HFF-Myc (cell line): ENCODE results near the gene SUPT5H.
A peak's percentile ranks its signal among the peaks of the same experiment; 100 is the strongest.
"Not testable (repeated sequence)": the region's sequence is repeated elsewhere in the genome, so short reads cannot be mapped to it uniquely, and the experiment has no call there.

Experiments used
- DNase-seq: peaks from one replicate; pipeline ENCODE4 v3.0.0-alpha.2; 2011; ENCODE audit warnings: low read depth; ENCODE audit errors: extremely low read depth
- H3K4me3 ChIP-seq: replicated peaks from 2 replicates; pipeline ENCODE4 v1.5.1; 2011; ENCODE audit warnings: low read depth, mild to moderate bottlenecking, control low read depth, low read length
- TF ChIP-seq, protein P1 (sequence below): IDR thresholded peaks from 2 replicates; pipeline ENCODE4 v1.5.1; 2012; ENCODE audit warnings: mild to moderate bottlenecking, low read depth, low read length, control low read depth; ENCODE audit errors: missing control alignments

SUPT5H gene

DNA sequence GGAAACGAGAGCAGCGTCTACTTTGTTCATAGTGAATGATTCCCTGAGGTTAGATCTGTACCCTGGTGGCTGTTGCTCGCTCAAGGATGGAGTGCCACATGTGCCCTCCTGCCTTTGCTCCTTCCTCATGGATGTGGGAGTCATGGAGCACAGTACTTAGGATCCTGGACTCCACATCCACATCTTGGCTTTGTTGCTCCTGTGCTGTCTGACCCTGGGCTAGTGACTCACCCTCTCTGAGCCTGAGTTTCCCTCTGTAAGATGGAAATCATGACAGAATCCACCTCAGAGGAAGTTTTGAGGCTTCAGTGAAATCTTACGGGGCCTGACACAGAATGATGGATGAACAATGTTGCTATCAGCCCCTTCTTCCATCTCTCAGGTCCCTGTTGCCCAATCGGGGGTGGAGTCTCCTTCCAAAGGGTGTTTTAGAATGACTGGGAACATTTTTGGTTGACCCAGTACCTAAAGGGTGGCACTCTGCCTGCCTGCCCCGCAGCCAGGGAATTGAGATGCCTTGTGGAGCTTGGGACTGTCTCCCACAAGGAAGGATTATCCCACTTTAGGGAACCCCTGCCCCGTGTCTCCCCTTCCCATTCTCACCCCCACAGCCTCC is 25.4 kb downstream of the SUPT5H start:
- TF ChIP-seq, protein P1, sequence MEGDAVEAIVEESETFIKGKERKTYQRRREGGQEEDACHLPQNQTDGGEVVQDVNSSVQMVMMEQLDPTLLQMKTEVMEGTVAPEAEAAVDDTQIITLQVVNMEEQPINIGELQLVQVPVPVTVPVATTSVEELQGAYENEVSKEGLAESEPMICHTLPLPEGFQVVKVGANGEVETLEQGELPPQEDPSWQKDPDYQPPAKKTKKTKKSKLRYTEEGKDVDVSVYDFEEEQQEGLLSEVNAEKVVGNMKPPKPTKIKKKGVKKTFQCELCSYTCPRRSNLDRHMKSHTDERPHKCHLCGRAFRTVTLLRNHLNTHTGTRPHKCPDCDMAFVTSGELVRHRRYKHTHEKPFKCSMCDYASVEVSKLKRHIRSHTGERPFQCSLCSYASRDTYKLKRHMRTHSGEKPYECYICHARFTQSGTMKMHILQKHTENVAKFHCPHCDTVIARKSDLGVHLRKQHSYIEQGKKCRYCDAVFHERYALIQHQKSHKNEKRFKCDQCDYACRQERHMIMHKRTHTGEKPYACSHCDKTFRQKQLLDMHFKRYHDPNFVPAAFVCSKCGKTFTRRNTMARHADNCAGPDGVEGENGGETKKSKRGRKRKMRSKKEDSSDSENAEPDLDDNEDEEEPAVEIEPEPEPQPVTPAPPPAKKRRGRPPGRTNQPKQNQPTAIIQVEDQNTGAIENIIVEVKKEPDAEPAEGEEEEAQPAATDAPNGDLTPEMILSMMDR = no peak
- DNase-seq = no peak
- H3K4me3 ChIP-seq = no peak overlapping the region

DNA sequence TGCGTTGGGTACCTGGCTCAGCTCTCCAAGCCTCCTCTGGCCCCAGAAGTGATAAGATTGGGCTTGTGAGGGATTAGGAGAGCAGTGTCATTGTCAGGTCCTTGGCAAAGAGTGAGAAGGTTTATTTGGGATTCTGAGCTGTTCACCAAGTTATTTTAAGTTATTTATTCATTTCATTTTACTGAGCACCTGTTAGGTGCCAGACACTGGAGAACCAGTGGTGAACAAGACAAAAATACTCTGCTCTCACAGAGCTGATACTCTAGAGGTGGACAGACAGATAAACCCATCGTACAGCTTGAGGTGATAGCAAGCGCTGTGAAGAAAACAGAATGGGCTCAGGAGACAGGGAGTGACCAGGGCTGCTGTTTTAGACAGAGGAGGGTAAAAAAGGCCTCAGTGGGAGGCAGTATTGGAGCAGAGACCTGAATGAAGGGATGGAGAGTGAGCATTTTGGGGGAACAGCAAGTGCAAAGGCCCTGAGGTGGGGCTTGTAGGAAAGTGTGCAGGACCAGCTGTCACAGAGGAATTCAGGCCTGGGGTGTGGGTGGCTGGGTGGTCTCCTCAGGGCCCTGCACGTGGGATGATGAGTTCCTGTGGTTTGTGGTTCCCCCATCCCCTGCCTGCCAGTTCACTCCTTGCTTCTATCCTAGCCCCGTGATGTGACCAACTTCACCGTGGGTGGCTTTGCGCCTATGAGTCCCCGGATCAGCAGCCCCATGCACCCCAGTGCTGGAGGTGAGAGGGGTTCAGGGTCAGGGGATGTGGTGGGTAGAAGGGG is 26.6 kb downstream of the SUPT5H start:
- H3K4me3 ChIP-seq = no peak overlapping the region
- TF ChIP-seq, protein P1 = no peak
- no peak for DNase-seq

DNA sequence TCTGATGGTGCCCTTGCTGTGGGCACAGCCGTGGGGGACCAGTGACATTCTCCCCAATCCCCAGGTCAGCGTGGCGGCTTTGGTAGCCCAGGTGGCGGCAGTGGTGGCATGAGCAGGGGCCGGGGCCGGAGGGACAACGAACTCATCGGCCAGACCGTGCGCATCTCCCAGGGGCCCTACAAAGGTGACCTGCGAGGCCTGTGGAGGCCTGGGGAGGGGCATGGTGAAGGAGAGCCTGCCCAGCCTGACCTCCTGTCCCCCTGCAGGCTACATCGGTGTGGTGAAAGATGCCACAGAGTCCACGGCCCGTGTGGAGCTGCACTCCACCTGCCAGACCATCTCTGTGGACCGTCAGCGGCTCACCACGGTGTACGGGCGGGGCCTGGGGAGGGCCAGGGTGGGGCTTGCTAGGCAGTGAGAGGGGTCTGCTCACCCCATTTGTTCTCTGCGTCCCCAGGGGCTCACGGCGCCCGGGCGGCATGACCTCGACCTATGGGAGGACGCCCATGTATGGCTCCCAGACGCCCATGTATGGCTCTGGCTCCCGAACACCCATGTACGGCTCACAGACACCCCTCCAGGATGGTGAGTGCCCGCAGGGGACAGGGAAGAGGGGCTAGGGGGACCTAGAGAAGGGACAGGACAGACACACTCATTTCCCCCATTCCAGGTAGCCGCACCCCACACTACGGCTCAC is 27.5 kb downstream of the SUPT5H start:
- no peak overlapping the region for H3K4me3 ChIP-seq
- TF ChIP-seq, protein P1 = no peak
- DNase-seq = no peak

GRCh38 chr19:39473443-39473960 is 28.1 kb downstream of the SUPT5H start:
- TF ChIP-seq, protein P1 = no peak
- DNase-seq = no peak

GRCh38 chr19:39474139-39474620 is 28.8 kb downstream of the SUPT5H start:
- DNase-seq = no peak
- TF ChIP-seq, protein P1 = peak; percentile 92
- H3K4me3 ChIP-seq = no peak overlapping the region

More at GRCh38 chr19:39473443-39473960, 28.1 kb downstream of the SUPT5H start:
- no peak overlapping the region for H3K4me3 ChIP-seq

- TF ChIP-seq, protein P1 = no peak
- no peak overlapping the region for H3K4me3 ChIP-seq
- no peak for DNase-seq
Observed at GRCh38 chr19:39475748-39476147, 30.4 kb downstream of the SUPT5H start.

DNA sequence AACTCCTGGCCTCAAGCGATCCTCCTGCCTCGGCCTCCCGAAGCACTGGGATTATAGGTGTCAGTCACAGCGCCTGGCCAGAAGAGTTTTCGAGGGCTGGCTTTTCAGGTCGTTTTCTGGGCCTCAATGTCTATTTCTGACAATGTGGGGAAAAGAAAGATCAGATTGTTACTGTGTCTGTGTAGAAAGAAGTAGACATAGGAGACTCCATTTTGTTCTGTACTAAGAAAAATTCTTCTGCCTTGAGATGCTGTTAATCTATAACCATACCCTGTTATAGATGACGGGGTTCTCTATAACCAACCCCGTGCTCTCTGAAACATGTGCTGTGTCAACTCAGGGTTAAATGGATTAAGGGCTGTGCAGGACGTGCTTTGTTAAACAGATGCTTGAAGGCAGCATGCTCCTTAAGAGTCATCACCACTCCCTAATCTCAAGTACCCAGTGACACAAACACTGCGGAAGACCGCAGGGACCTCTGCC is 34.0 kb downstream of the SUPT5H start:
- H3K4me3 ChIP-seq, DNase-seq: not testable (repeated sequence)
